ENCODE measurements around the gene MYO1B. TPM values are rescaled to one million over a fixed set of nuclear protein-coding genes. Genes with fewer than 3 reads are reported as not detected.

Gene MYO1B
- total and polyA plus RNA-seq, 2 experiments from 2014 or later = 26.4 to 70.6 TPM

- H3K4me1 Mint-ChIP-seq = peaks cover 47% of the 10 kb centered on the region
- ATAC-seq = no peak
- H3K9me3 Mint-ChIP-seq = no peaks in the 10 kb centered on the region
- Histone ChIP-seq H3K79me2 (replicated peaks; ENCODE audit: insufficient read depth) (peaks cover 90% of the 10 kb centered on the region), H3K36me3 (ENCODE audit: insufficient read depth) (no peaks in the 10 kb centered on the region), H3K27me3 (ENCODE audit: insufficient read depth) (no peaks in the 10 kb centered on the region), H3K4me1 (ENCODE audit: insufficient read depth) (peaks cover 24% of the 10 kb centered on the region), H3K4me3 (no peak overlapping the region), H3K27ac (ENCODE audit: low read depth) (peak overlapping the region; percentile 11; the same call in 1 of the 2 replicates), H3K4me2 (no peak overlapping the region), H3F3A (replicated peaks; ENCODE audit: low read depth) (no peaks in the 10 kb centered on the region), H4K20me1 (replicated peaks; ENCODE audit: insufficient read depth) (peaks cover 7% of the 10 kb centered on the region), H3K9me2 (ENCODE audit: insufficient read depth) (no peaks in the 10 kb centered on the region), H2AFZ (no peak overlapping the region)
- DNase-seq (ENCODE audit: low spot score) = no peak
- H3K27me3 Mint-ChIP-seq (ENCODE audit: insufficient read depth, low read depth, poor library complexity) = peaks cover 2% of the 10 kb centered on the region
- H3K27ac Mint-ChIP-seq = no peak overlapping the region
- H3K36me3 Mint-ChIP-seq (ENCODE audit: low read depth) = peaks cover 2% of the 10 kb centered on the region; the same call in 2 of the 3 replicates
- no peak overlapping the region for H3K4me3 Mint-ChIP-seq
- TF ChIP-seq ZNF462 (CRISPR knock-in tag; IDR thresholded peaks at IDR 0.05) (no peak), CTCF (conservative IDR thresholded peaks at IDR 0.05; ENCODE audit: low read depth in 2 of 2) (no peak), ZNF331 (CRISPR knock-in tag; IDR thresholded peaks at IDR 0.05; ENCODE audit: low read depth) (no peak), REST (IDR thresholded peaks at IDR 0.05; ENCODE audit: unreplicated experiment) (no peak), POLR2AphosphoS5 (IDR thresholded peaks at IDR 0.05; ENCODE audit: low read depth) (no peak), STAT1 (IDR thresholded peaks at IDR 0.05; ENCODE audit: unreplicated experiment) (no peak), ZNF114 (CRISPR knock-in tag; IDR thresholded peaks at IDR 0.05) (no peak), ETS1 (IDR thresholded peaks at IDR 0.05) (no peak), EZH2phosphoT487 (IDR thresholded peaks at IDR 0.05; ENCODE audit: unreplicated experiment) (no peak), NANOG (IDR thresholded peaks at IDR 0.05; ENCODE audit: borderline replicate concordance) (no peak), EZH2 (IDR thresholded peaks at IDR 0.05; ENCODE audit: low read depth, unreplicated experiment) (no peak), JUNB (IDR thresholded peaks at IDR 0.05; ENCODE audit: unreplicated experiment) (no peak), CREB1 (CRISPR knock-in tag; IDR thresholded peaks at IDR 0.05; ENCODE audit: low read depth) (no peak)
Observed at GRCh38 chr2:191289049-191289448, 43.8 kb downstream of the MYO1B start.
